Adrenal gland (tissue), 5 donors: ENCODE results near the gene P2RX6.

Source experiments
- POLR2A ChIP-seq, 2 donors: fragments of 450-650 bp; IDR thresholded peaks; one replicate each; pipeline ENCODE4 v1.6.1; 2017; ENCODE audit warnings: antibody characterized with exemption in 2 of 2, mild to moderate bottlenecking in 2 of 2, moderate library complexity in 1 of 2
- TF ChIP-seq, protein P1 (sequence below), 6 experiments: fragments of 450-650 bp in 4 of 6; fragments of 200-600 bp in 2 of 6; sonication (generic) in 1 of 6; IDR thresholded peaks; 1 replicate in 5 of 6; 2 replicates in 1 of 6; pipeline versions ENCODE4 v1.5.1 to v1.8.0; 2016 to 2021; ENCODE audit warnings: antibody characterized with exemption in 6 of 6, mild to moderate bottlenecking in 2 of 6, moderate library complexity in 1 of 6
- donor health status: DM: no; HTN: no; CAD: no.

DNA sequence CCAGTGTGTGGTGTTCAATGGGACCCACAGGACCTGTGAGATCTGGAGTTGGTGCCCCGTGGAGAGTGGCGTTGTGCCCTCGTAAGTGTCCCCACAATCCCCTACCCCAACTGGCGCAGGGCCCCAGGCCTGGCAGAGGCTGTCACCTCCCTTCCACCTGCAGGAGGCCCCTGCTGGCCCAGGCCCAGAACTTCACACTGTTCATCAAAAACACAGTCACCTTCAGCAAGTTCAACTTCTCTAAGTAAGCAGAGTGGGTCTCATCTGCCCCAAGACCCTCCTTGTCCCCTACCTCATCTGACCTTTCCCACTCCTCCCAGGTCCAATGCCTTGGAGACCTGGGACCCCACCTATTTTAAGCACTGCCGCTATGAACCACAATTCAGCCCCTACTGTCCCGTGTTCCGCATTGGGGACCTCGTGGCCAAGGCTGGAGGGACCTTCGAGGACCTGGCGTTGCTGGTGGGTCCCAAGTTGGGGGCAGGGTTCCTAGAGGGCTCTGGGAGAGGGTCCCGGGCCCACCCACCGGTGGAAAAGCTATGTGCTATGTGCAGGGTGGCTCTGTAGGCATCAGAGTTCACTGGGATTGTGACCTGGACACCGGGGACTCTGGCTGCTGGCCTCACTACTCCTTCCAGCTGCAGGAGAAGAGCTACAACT, 8.1 kb downstream of the P2RX6 start:
- TF ChIP-seq, protein P1, sequence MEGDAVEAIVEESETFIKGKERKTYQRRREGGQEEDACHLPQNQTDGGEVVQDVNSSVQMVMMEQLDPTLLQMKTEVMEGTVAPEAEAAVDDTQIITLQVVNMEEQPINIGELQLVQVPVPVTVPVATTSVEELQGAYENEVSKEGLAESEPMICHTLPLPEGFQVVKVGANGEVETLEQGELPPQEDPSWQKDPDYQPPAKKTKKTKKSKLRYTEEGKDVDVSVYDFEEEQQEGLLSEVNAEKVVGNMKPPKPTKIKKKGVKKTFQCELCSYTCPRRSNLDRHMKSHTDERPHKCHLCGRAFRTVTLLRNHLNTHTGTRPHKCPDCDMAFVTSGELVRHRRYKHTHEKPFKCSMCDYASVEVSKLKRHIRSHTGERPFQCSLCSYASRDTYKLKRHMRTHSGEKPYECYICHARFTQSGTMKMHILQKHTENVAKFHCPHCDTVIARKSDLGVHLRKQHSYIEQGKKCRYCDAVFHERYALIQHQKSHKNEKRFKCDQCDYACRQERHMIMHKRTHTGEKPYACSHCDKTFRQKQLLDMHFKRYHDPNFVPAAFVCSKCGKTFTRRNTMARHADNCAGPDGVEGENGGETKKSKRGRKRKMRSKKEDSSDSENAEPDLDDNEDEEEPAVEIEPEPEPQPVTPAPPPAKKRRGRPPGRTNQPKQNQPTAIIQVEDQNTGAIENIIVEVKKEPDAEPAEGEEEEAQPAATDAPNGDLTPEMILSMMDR (IDR thresholded peaks at IDR 0.05) = no peak
- TF ChIP-seq POLR2A (IDR thresholded peaks at IDR 0.05) = no peak
